Thyroid gland (tissue), 4 donors: ENCODE data around the gene PBX3.

ENCODE experiments used
- CTCF ChIP-seq, 6 experiments: fragments of 200-600 bp in 3 of 6; fragments of 450-650 bp in 3 of 6; sonication (generic) in 3 of 6; IDR thresholded peaks; one replicate each; pipeline ENCODE4 v1.5.1; 2016 to 2019; ENCODE audit warnings: antibody characterized with exemption in 6 of 6, mild to moderate bottlenecking in 2 of 6, inconsistent platforms in 1 of 6, moderate library complexity in 1 of 6
- POLR2A ChIP-seq, 2 donors: fragments of 450-650 bp; IDR thresholded peaks; one replicate each; pipeline ENCODE4 v1.6.1; 2017; ENCODE audit warnings: antibody characterized with exemption in 2 of 2, mild to moderate bottlenecking in 2 of 2, moderate library complexity in 1 of 2

- TF ChIP-seq CTCF (IDR thresholded peaks at IDR 0.05) (no peak), POLR2A (IDR thresholded peaks at IDR 0.05) (no peak)
Observed at GRCh38 chr9:125968714-125969374, 221.7 kb downstream of the PBX3 start.
